Smooth muscle cell (in vitro differentiated cells): ENCODE results near the gene EFCAB10. TPM values are rescaled to one million over a fixed set of nuclear protein-coding genes. Genes with fewer than 3 reads are reported as not detected.

Experiments used
- DNase-seq: peaks from one replicate; lab custom pipeline; 2025; ENCODE audit not compliant: unreplicated experiment; lab: John Stamatoyannopoulos, UW
- H2AFZ ChIP-seq: fragments of 200-600 bp; sonication (generic); 2 replicates; pipeline ENCODE4 v1.6.0; 2016; ENCODE audit warnings: antibody characterized with exemption, low read depth, mild to moderate bottlenecking
- H3F3A ChIP-seq: fragments of 200-600 bp; sonication (generic); 2 replicates; pipeline ENCODE4 v1.6.0; 2017; ENCODE audit warnings: antibody characterized with exemption, low read depth
- H3K27ac ChIP-seq: fragments of 200-600 bp; sonication (generic); 2 replicates; pipeline ENCODE4 v1.5.1; 2016; ENCODE audit warnings: low read depth, mild to moderate bottlenecking
- H3K27me3 ChIP-seq: fragments of 200-600 bp; sonication (generic); 2 replicates; pipeline ENCODE4 v1.6.1; 2016; ENCODE audit warnings: low read depth, mild to moderate bottlenecking
- H3K36me3 ChIP-seq: fragments of 200-600 bp; sonication (generic); 2 replicates; pipeline ENCODE4 v1.5.1; 2016; ENCODE audit warnings: low read depth
- H3K4me1 ChIP-seq: fragments of 200-600 bp; sonication (generic); 2 replicates; pipeline ENCODE4 v1.5.1; 2016; ENCODE audit warnings: low read depth
- H3K4me2 ChIP-seq: fragments of 200-600 bp; sonication (generic); 2 replicates; pipeline ENCODE4 v1.6.0; 2016; ENCODE audit warnings: mild to moderate bottlenecking
- H3K4me3 ChIP-seq: fragments of 200-600 bp; sonication (generic); 2 replicates; pipeline ENCODE4 v1.5.1; 2016; ENCODE audit warnings: mild to moderate bottlenecking
- H3K79me2 ChIP-seq: fragments of 200-600 bp; sonication (generic); 2 replicates; pipeline ENCODE4 v1.6.0; 2016; ENCODE audit warnings: low read depth, mild to moderate bottlenecking
- H3K9ac ChIP-seq: fragments of 200-600 bp; sonication (generic); 2 replicates; pipeline ENCODE4 v1.6.0; 2016; ENCODE audit warnings: low read depth
- H3K9me3 ChIP-seq: fragments of 200-600 bp; sonication (generic); replicated peaks from 2 replicates; pipeline ENCODE4 v1.5.1; 2016; ENCODE audit warnings: low read depth
- H4K20me1 ChIP-seq: fragments of 200-600 bp; sonication (generic); 2 replicates; pipeline ENCODE4 v1.6.0; 2016; ENCODE audit warnings: low read depth
- WGBS: methylation state at CpG from one replicate; pipeline ENCODE4 v1.1.7; 2016; ENCODE audit warnings: low lambda C conversion rate; 5-methylcytosine and 5-hydroxymethylcytosine counted together
- polyA plus RNA-seq: library from polyadenylated mRNA; unstranded; fragments of >200 nt; fragmentation: Nextera tagmentation; extraction: Ambion mirVana; gene quantifications from 2 replicates; pipeline ENCODE4 v1.2.1, GENCODE V29; 2016
- total RNA-seq: library from RNA; depleted of rRNA; stranded (reverse); fragments of >200 nt; gene quantifications from 2 replicates; pipeline ENCODE4 v1.2.3, GENCODE V29; 2014
- TF ChIP-seq, protein P1 (sequence below): fragments of 200-600 bp; sonication (generic); IDR thresholded peaks from 2 replicates; pipeline ENCODE4 v1.5.1; 2017; ENCODE audit warnings: borderline replicate concordance, mild to moderate bottlenecking, antibody characterized with exemption; ENCODE audit not compliant: insufficient read depth, poor library complexity, severe bottlenecking

Gene EFCAB10
- total and polyA plus RNA-seq, 2 experiments from 2014 or later, result 0.56 to 1.2 TPM

DNA sequence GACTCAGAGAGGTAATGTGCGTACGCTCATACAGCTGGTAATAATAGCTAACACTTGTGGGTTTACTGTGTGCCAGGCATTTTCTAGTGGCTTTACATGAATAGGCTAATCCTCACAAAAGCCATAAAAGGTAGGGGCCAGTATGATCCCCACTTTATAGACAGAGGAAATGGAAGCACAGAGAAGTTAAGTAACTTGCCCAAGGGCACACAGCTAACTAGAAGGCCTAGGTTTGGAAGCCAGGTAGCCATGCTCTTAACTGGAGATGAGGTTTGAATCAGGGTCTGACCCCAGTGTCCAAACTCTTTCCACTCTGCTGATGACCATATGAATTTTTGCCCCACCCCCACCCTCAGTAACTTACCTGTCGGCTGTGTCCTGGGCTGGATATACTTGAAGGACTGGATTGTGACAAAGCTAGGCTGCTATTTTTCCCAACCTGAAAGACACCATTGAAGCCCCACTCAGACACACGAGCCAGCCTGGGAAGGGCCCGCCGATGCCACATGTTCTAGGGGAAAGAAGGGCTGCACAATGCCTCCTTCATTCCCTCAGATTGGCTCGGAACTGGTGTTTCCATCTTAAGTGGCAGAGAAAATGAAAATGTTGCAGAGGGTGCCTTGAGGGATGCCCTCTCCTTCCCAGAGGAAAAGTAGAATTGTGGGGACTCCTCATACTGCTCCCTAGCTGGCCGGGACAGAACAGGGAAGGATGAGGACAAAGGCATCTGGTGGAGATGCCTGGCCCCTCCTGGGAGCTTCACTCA lies 29.1 kb upstream of the EFCAB10 start:
- Histone ChIP-seq H3K27ac (no peak overlapping the region), H3K4me1 (peaks cover 6% of the 10 kb centered on the region)

DNA sequence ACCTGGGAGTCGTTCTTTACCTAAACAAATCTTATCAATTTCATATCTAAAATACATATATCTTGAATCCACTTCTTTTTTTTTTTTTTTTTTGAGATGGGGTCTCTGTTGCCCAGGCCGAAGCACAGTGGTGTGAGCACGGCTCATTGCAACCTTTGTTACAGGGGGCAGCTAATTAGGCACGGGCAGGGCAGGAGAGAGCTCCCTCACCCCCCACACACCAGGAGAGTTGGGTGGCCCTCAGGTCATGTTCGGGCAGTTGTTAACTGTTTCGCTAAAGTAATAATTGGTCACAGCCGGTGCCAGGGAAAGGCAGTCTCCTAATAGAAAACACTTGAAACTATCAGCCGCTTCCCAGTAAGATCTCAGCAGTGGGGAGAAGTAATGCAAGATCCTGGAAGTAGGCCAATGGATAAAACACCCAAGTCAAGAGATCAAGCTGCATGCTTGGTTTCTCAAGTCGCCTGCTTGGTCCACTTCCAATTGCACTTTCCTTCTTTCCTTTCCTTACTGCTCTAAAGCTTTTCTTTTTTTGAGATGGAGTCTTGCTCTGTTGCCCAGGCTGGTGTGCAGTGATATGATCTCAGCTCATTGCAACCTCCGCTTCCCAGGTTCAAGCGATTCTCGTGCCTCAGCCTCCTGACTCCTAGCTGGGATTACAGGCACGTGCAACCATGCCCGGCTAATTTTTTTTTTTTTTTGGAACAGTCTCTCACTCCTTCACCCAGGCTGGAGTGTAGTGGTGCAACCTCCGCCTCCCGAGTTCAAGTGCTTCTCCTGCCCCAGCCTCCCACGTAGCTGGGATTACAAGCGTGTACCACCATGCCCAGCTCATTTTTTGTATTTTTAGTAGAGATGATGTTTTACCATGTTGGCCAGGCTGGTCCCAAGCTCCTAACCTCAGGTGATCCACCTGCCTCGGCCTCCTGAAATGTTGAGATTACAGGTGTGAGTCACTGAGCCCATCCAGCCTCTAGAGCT lies 21.3 kb upstream of the EFCAB10 start:
- no peak for DNase-seq
- Histone ChIP-seq H3F3A (no peaks in the 10 kb centered on the region), H3K4me3 (no peak overlapping the region), H3K4me1 (peaks cover 6% of the 10 kb centered on the region), H3K4me2 (no peak overlapping the region), H4K20me1 (no peaks in the 10 kb centered on the region), H3K79me2 (no peaks in the 10 kb centered on the region), H3K36me3 (no peaks in the 10 kb centered on the region), H3K9ac (no peak overlapping the region), H3K27ac (no peak overlapping the region), H3K9me3 (no peaks in the 10 kb centered on the region), H3K27me3 (no peaks in the 10 kb centered on the region), H2AFZ (no peak overlapping the region)
- TF ChIP-seq, protein P1, sequence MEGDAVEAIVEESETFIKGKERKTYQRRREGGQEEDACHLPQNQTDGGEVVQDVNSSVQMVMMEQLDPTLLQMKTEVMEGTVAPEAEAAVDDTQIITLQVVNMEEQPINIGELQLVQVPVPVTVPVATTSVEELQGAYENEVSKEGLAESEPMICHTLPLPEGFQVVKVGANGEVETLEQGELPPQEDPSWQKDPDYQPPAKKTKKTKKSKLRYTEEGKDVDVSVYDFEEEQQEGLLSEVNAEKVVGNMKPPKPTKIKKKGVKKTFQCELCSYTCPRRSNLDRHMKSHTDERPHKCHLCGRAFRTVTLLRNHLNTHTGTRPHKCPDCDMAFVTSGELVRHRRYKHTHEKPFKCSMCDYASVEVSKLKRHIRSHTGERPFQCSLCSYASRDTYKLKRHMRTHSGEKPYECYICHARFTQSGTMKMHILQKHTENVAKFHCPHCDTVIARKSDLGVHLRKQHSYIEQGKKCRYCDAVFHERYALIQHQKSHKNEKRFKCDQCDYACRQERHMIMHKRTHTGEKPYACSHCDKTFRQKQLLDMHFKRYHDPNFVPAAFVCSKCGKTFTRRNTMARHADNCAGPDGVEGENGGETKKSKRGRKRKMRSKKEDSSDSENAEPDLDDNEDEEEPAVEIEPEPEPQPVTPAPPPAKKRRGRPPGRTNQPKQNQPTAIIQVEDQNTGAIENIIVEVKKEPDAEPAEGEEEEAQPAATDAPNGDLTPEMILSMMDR, result no peak
- 96% methylated on average over 19 of the region's 19 CpGs for WGBS

More for the DNA sequence above, 29.1 kb upstream of the EFCAB10 start:
- TF ChIP-seq, protein P1, result no peak
- Histone ChIP-seq H3K4me3 (no peak overlapping the region), H3K36me3 (no peaks in the 10 kb centered on the region), H4K20me1 (no peaks in the 10 kb centered on the region), H3F3A (no peaks in the 10 kb centered on the region), H3K9me3 (no peaks in the 10 kb centered on the region), H2AFZ (no peak overlapping the region), H3K27me3 (no peaks in the 10 kb centered on the region), H3K9ac (no peak overlapping the region), H3K79me2 (no peaks in the 10 kb centered on the region), H3K4me2 (no peak overlapping the region)
- WGBS, result 85% methylated on average over 8 of the region's 8 CpGs
- DNase-seq, result no peak

DNA sequence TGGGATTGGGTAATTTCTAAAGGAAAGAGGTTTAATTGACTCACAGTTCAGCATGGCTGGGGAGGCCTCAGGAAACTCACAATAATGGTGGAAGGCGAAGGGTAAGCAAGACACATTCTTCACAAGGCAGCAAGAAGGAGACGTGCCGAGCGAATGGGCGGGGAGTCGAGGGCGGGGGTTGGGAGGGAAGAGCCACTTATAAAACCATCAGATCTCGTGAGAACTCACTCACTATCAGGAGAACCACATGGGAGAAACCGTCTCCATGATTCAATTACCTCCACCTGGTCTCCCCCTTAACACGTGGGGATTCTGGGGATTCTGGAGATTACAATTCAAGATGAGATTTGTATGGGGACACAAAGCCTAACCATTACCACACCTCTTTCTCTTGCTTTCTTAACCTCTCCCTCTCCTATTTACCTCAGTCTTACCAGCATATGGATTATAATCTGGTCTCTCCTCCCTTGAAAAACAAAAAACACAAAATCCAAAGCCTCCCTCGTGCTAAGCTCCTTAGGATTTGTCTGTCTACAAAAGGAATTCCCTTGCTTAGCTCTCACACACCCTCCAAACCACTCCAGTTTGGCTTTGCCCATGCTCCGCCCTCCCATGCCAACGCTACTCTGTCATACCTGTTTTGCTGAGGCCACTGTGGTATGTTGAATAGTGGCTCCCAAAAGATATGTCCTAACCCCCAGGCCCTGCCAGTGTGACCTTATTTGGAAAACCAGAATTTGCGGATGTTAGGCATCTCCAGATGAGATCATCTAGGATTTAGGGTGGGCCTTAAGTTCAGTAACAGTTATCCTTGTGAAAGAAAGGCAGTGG lies 19.6 kb upstream of the EFCAB10 start:
- no peak for DNase-seq
- Histone ChIP-seq H3K79me2 (no peaks in the 10 kb centered on the region), H3K4me2 (no peak overlapping the region), H2AFZ (no peak overlapping the region), H4K20me1 (no peaks in the 10 kb centered on the region), H3F3A (no peaks in the 10 kb centered on the region), H3K27me3 (no peaks in the 10 kb centered on the region), H3K36me3 (no peaks in the 10 kb centered on the region), H3K27ac (no peak overlapping the region), H3K4me1 (peaks cover 6% of the 10 kb centered on the region), H3K4me3 (no peak overlapping the region), H3K9me3 (no peaks in the 10 kb centered on the region), H3K9ac (no peak overlapping the region)
- TF ChIP-seq, protein P1, result no peak
- WGBS, result 78% methylated on average over 14 of the region's 14 CpGs
